ENCODE measurements around the gene SEMA5B.

Gene SEMA5B

GRCh38 chr3:123027292-123028232, at the start of gene SEMA5B:
Gene SEMA5B, minus strand, starts transcription at chr3:123027763. Its CDS starts 66,500 bp downstream, at chr3:122961263.
- no peak for DNase-seq

GRCh38 chr3:123076496-123077418, 49.2 kb upstream of the SEMA5B start:
- no peak for DNase-seq

GRCh38 chr3:123076112-123076495, 48.5 kb upstream of the SEMA5B start:
- no peak for DNase-seq

- no peak for DNase-seq
Observed at GRCh38 chr3:123075359-123075758, 47.8 kb upstream of the SEMA5B start.

- no peak for DNase-seq
Observed at GRCh38 chr3:123072564-123072963, 45.0 kb upstream of the SEMA5B start.

- no peak for DNase-seq
Observed at GRCh38 chr3:123072152-123072551, 44.6 kb upstream of the SEMA5B start.

GRCh38 chr3:123071581-123071980, 44.0 kb upstream of the SEMA5B start:
- DNase-seq: no peak

GRCh38 chr3:123071146-123071545, 43.6 kb upstream of the SEMA5B start:
- DNase-seq: no peak

GRCh38 chr3:123070510-123070909, 42.9 kb upstream of the SEMA5B start:
- DNase-seq: no peak

GRCh38 chr3:123068601-123069381, 41.2 kb upstream of the SEMA5B start:
- DNase-seq: no peak

- DNase-seq: no peak
Observed at GRCh38 chr3:123067689-123068600, 40.4 kb upstream of the SEMA5B start.

GRCh38 chr3:123066896-123067688, 39.5 kb upstream of the SEMA5B start, which contains the start of gene PDIA5:
Gene PDIA5, plus strand, starts transcription at chr3:123067025. Its CDS starts 140 bp downstream, at chr3:123067165.
- peak; percentile 76 for DNase-seq

- DNase-seq: no peak
Observed at GRCh38 chr3:123066599-123066895, 39.0 kb upstream of the SEMA5B start.

- DNase-seq: no peak
Observed at GRCh38 chr3:123064914-123065313, 37.4 kb upstream of the SEMA5B start.

GRCh38 chr3:123064506-123064905, 36.9 kb upstream of the SEMA5B start:
- DNase-seq: no peak

GRCh38 chr3:123063034-123063433, 35.5 kb upstream of the SEMA5B start:
- no peak for DNase-seq

GRCh38 chr3:123061856-123062255, 34.3 kb upstream of the SEMA5B start:
- DNase-seq: no peak

GRCh38 chr3:123060054-123060453, 32.5 kb upstream of the SEMA5B start:
- no peak for DNase-seq

GRCh38 chr3:123058505-123058904, 30.9 kb upstream of the SEMA5B start:
- DNase-seq: no peak

- no peak for DNase-seq
Observed at GRCh38 chr3:123055352-123055751, 27.8 kb upstream of the SEMA5B start.

- no peak for DNase-seq
Observed at GRCh38 chr3:123054931-123055330, 27.4 kb upstream of the SEMA5B start.
